Activated T-cell treated with anti-CD3 and anti-CD28 coated beads, Interleukin-2, amount 50 U/mL, for 24 hours (primary cell): ENCODE measurements around the gene SLC30A5.
"Not testable (repeated sequence)": the region's sequence is repeated elsewhere in the genome, so short reads cannot be mapped to it uniquely, and the experiment has no call there.

Experiments used
- DNase-seq: peaks from one replicate; pipeline ENCODE4 v3.0.0-alpha.2; 2020
- H3K27ac Mint-ChIP-seq: 2 replicates; pipeline ENCODE4 v1.8.0; 2020; ENCODE audit warnings: mild to moderate bottlenecking, mixed read lengths
- H3K27me3 Mint-ChIP-seq: 2 replicates; pipeline ENCODE4 v1.8.0; 2020; ENCODE audit warnings: mixed read lengths
- H3K36me3 Mint-ChIP-seq: 2 replicates; pipeline ENCODE4 v1.8.0; 2020; ENCODE audit warnings: low read depth, mixed read lengths
- H3K4me1 Mint-ChIP-seq: 2 replicates; pipeline ENCODE4 v1.8.0; 2020; ENCODE audit warnings: low read depth, mixed read lengths
- H3K4me3 Mint-ChIP-seq: 2 replicates; pipeline ENCODE4 v1.8.0; 2020; ENCODE audit warnings: mild to moderate bottlenecking, moderate library complexity, mixed read lengths
- H3K9me3 Mint-ChIP-seq: 2 replicates; pipeline ENCODE4 v1.8.0; 2020; ENCODE audit warnings: mixed read lengths

Gene SLC30A5

DNA sequence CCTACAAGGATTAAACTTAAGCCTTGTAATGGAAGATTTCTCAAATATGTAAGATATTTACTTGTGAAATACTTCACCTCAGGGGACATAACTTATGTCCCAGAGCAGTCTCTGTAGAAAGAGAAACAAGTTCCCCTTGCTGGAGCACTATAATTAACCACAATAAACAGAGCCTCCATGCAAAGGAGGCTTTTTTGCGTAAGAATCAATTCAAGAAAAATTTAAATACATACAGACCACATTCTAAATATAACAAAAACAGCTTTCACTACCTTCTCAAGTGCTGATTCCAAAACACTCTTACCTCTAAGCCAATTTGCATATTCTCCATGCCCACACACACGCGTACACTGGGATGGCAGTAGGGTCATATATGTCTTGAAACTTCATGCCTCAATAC, 42.5 kb downstream of the SLC30A5 start:
- Mint-ChIP-seq H3K27ac (no peak overlapping the region), H3K36me3 (peaks cover 15% of the 10 kb centered on the region), H3K4me3 (no peak overlapping the region), H3K9me3 (peaks cover 6% of the 10 kb centered on the region), H3K27me3 (no peaks in the 10 kb centered on the region), H3K4me1 (no peaks in the 10 kb centered on the region)
- no peak for DNase-seq

DNA sequence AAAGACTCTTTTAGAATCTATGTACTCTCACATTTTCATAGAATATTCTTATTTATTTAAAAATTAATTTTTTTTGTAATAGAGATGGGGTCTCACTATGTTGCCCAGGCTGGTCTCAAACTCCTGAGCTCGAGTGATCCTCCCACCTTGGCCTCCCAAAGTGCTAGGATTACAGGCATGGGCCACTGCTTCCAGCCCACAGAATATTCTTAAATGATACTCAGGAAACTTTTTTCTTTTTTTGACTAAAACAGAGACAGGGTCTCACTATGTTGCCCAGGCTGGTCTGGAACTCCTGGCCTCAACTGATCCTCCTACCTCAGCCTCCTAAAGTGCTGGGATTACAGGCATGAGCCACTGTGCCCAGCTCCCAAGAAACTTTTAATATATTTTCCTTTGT, 43.4 kb downstream of the SLC30A5 start:
- H3K4me3 Mint-ChIP-seq, H3K4me1 Mint-ChIP-seq, H3K27me3 Mint-ChIP-seq, H3K9me3 Mint-ChIP-seq, H3K27ac Mint-ChIP-seq, DNase-seq: not testable (repeated sequence)
- peaks cover 11% of the 10 kb centered on the region for H3K36me3 Mint-ChIP-seq

DNA sequence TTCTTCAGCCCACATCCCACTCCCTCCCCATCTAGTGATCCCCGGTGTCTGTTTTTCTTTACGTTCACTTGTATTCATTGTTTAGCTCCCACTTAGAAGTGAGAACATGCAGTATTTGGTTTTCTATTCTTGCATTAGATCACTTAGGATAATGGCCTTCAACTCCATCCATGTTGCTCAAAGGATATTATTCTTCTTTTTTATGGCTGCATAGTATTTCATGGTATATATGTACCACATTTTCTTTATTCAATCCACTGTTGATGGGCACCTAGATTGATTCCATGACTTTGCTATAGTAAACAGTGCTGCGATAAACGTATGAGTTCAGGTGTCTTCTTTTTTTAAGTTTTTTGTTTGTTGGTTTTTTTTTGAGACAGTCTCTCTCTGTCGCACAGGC, 44.0 kb downstream of the SLC30A5 start:
- no peaks in the 10 kb centered on the region for H3K4me1 Mint-ChIP-seq
- peaks cover 6% of the 10 kb centered on the region for H3K9me3 Mint-ChIP-seq
- peaks cover 11% of the 10 kb centered on the region for H3K36me3 Mint-ChIP-seq
- no peak for DNase-seq
- no peaks in the 10 kb centered on the region for H3K27me3 Mint-ChIP-seq
- no peak overlapping the region for H3K4me3 Mint-ChIP-seq
- H3K27ac Mint-ChIP-seq, result no peak overlapping the region

DNA sequence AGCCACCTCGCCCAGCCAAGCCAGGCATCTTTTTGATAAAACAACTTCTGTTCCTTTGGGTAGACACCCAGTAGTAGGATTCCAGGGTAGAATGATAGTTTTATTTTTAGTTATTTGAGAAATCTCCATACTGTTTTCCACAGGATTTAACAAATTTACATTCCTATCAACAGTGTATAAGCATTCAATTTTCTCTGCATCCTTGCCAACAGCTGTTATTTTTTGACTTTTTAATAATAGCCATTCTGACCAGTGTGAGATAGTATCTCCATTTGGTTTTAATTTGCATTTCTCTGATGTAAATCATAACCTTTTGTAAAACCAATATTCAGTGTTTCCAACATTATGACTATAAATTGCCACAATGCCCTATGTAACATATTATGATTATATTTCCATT, 45.0 kb downstream of the SLC30A5 start:
- Mint-ChIP-seq H3K36me3 (peaks cover 5% of the 10 kb centered on the region), H3K27me3 (no peaks in the 10 kb centered on the region), H3K27ac (no peak overlapping the region), H3K4me3 (no peak overlapping the region), H3K9me3 (peaks cover 6% of the 10 kb centered on the region), H3K4me1 (no peaks in the 10 kb centered on the region)
- no peak for DNase-seq

GRCh38 chr5:69140239-69140638, 46.4 kb downstream of the SLC30A5 start:
- H3K36me3 Mint-ChIP-seq, H3K4me1 Mint-ChIP-seq, H3K27ac Mint-ChIP-seq, H3K4me3 Mint-ChIP-seq, H3K9me3 Mint-ChIP-seq, DNase-seq, H3K27me3 Mint-ChIP-seq: not testable (repeated sequence)

GRCh38 chr5:69140827-69141226, 47.0 kb downstream of the SLC30A5 start:
- no peaks in the 10 kb centered on the region for H3K4me1 Mint-ChIP-seq
- H3K9me3 Mint-ChIP-seq, result peaks cover 6% of the 10 kb centered on the region
- H3K27ac Mint-ChIP-seq, result no peak overlapping the region
- no peaks in the 10 kb centered on the region for H3K27me3 Mint-ChIP-seq
- DNase-seq, result no peak
- no peak overlapping the region for H3K4me3 Mint-ChIP-seq
- no peaks in the 10 kb centered on the region for H3K36me3 Mint-ChIP-seq

GRCh38 chr5:69148576-69148975, 54.8 kb downstream of the SLC30A5 start:
- H3K9me3 Mint-ChIP-seq, H3K27me3 Mint-ChIP-seq, H3K4me3 Mint-ChIP-seq, H3K27ac Mint-ChIP-seq, H3K4me1 Mint-ChIP-seq, H3K36me3 Mint-ChIP-seq, DNase-seq: not testable (repeated sequence)

GRCh38 chr5:69148981-69149675, 55.3 kb downstream of the SLC30A5 start:
- H3K36me3 Mint-ChIP-seq, result no peaks in the 10 kb centered on the region
- H3K9me3 Mint-ChIP-seq, result no peaks in the 10 kb centered on the region
- H3K4me3 Mint-ChIP-seq, result no peak overlapping the region
- DNase-seq, result no peak
- H3K27me3 Mint-ChIP-seq, result no peaks in the 10 kb centered on the region
- H3K27ac Mint-ChIP-seq, result no peak overlapping the region
- H3K4me1 Mint-ChIP-seq, result no peaks in the 10 kb centered on the region

DNA sequence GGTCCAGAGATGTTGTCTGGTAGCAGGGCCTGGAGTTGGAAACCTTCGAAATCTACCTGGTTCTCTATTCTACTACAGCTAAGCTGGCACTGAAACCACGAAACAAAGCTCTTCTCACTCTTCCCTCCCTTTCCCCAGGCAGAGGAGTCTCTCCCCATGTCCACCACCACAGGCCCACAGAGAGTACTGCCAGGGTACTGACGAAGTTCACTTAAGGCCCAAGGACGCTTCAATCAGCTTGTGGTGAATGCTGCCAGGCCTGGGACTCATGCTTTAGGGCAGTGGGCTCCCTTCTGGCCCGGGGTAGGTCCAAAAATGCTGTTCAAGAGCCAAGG, 55.8 kb downstream of the SLC30A5 start:
- H3K27ac Mint-ChIP-seq, result no peak overlapping the region

GRCh38 chr5:69152731-69153130, 58.9 kb downstream of the SLC30A5 start:
- no peak for DNase-seq
- no peaks in the 10 kb centered on the region for H3K4me1 Mint-ChIP-seq
- no peaks in the 10 kb centered on the region for H3K9me3 Mint-ChIP-seq
- H3K4me3 Mint-ChIP-seq, result no peak overlapping the region
- no peaks in the 10 kb centered on the region for H3K27me3 Mint-ChIP-seq
- no peaks in the 10 kb centered on the region for H3K36me3 Mint-ChIP-seq
- no peak overlapping the region for H3K27ac Mint-ChIP-seq

More for the DNA sequence above, 55.8 kb downstream of the SLC30A5 start:
- no peaks in the 10 kb centered on the region for H3K4me1 Mint-ChIP-seq
- H3K4me3 Mint-ChIP-seq, result no peak overlapping the region
- no peak for DNase-seq
- H3K27me3 Mint-ChIP-seq, result no peaks in the 10 kb centered on the region
- no peaks in the 10 kb centered on the region for H3K36me3 Mint-ChIP-seq
- H3K9me3 Mint-ChIP-seq, result no peaks in the 10 kb centered on the region

GRCh38 chr5:69156456-69156855, 62.6 kb downstream of the SLC30A5 start:
- DNase-seq, result no peak
- no peak overlapping the region for H3K4me3 Mint-ChIP-seq
- no peaks in the 10 kb centered on the region for H3K36me3 Mint-ChIP-seq
- no peaks in the 10 kb centered on the region for H3K4me1 Mint-ChIP-seq
- H3K27me3 Mint-ChIP-seq, result no peaks in the 10 kb centered on the region
- H3K9me3 Mint-ChIP-seq, result no peaks in the 10 kb centered on the region
- H3K27ac Mint-ChIP-seq, result no peak overlapping the region

DNA sequence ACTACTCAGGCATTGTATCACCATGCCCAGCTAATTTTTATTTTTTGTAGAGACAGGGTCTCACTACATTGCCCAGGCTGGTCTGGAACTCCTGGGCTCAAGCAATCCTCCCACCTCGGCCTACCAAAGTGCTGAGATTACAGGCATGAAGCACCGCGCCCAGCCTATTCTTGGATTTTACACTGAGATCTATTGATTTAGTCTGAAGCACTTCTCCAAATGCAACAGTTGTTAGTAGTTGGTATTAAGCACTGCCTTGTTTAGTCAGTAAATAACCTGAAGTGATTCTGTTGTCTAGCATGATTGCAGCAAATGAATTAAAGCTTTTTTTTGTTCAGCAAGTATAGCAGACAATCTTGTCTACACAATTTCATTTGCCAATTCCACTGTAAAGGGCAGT, 64.2 kb downstream of the SLC30A5 start:
- Mint-ChIP-seq H3K4me1 (no peaks in the 10 kb centered on the region), H3K36me3 (no peaks in the 10 kb centered on the region)

DNA sequence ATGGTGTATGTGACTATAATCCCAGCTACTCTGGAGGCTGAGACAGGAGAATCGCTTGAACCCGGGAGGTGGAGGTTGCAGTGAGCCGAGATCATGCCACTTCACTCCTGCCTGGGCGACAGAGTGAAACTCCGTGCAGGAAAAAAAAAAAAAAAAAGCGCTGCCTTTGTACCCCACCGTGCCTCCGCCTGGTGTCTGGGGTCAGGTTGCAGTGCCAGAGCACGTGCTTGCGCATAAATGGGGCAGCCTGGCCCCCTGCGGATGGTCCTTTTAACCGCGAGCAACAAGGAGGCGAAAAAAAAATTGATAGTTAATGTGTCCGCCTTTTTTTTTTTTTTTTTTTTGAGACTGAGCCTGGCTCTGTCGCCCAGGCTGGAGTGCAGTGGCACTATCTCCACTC, 66.8 kb downstream of the SLC30A5 start:
- Mint-ChIP-seq H3K27me3 (no peaks in the 10 kb centered on the region), H3K36me3 (no peaks in the 10 kb centered on the region), H3K27ac (no peak overlapping the region), H3K9me3 (no peaks in the 10 kb centered on the region), H3K4me1 (peaks cover under 1% of the 10 kb centered on the region), H3K4me3 (no peak overlapping the region)
- no peak for DNase-seq

More for the DNA sequence above, 64.2 kb downstream of the SLC30A5 start:
- DNase-seq, result no peak
- Mint-ChIP-seq H3K4me3 (no peak overlapping the region), H3K9me3 (no peaks in the 10 kb centered on the region), H3K27me3 (no peaks in the 10 kb centered on the region), H3K27ac (no peak overlapping the region)

DNA sequence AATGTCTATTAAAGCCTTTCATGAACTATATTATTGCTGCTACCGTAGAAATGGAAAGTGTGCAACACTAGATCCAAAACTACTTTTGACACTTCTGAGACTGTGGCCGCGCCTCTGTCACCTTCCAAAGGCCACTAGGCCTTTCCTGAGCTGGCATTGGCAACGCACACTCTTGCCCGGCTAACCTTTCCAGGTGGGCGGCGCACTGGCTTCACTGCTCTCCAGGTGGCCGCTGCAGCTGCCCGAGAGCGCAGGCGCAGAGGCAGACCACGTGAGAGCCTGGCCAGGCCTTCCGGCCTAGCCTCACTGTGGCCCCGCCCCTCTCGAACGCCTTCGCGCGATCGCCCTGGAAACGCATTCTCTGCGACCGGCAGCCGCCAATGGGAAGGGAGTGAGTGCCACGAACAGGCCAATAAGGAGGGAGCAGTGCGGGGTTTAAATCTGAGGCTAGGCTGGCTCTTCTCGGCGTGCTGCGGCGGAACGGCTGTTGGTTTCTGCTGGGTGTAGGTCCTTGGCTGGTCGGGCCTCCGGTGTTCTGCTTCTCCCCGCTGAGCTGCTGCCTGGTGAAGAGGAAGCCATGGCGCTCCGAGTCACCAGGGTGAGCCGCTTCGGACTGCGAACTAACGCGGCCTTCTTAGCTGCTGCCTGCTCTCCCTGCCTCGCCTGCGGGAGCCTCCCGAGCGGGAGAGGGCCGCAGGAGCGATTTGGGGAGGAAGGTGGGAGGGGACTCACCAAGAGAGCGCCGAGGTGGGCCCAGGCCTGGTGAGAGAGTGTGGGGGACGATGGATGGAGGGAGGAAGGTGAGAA, 73.1 kb downstream of the SLC30A5 start, which contains the start of gene CCNB1:
Gene CCNB1, plus strand, starts transcription at position 465 of the 807 bp plus-strand sequence. Its CDS starts 113 bp downstream, at position 578.
- H3K27me3 Mint-ChIP-seq, result no peaks in the 10 kb centered on the region
- H3K4me3 Mint-ChIP-seq, result peak within 1 kb of the TSS; percentile 96
- peak within 1 kb of the TSS; percentile 95 for H3K27ac Mint-ChIP-seq
- H3K36me3 Mint-ChIP-seq, result peaks cover 47% of the 10 kb centered on the region
- H3K4me1 Mint-ChIP-seq, result peaks cover 29% of the 10 kb centered on the region
- peaks cover 2% of the 10 kb centered on the region for H3K9me3 Mint-ChIP-seq
- DNase-seq, result peak; percentile 98

DNA sequence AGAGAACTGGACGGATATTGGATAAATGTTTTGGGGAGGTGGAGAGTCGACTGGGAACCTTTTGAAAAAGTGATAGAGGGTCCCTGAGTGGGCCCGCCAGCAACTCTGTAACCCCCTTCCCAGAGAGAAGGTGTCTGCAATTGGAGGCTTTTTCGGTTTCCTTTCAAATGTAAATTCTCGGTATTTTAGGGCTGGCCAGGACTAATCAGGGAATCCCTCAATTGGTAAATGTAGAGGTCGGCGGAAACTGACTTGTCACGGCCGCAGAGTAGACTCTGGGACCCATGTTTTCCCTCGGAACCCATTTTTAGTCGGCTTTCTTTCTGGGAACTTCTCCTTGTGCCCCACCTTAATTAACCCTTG, 73.7 kb downstream of the SLC30A5 start:
- H3K27ac Mint-ChIP-seq, result peak overlapping the region; percentile 95
- peaks cover 53% of the 10 kb centered on the region for H3K36me3 Mint-ChIP-seq
- peaks cover 2% of the 10 kb centered on the region for H3K9me3 Mint-ChIP-seq
- H3K4me1 Mint-ChIP-seq, result peaks cover 29% of the 10 kb centered on the region
- H3K27me3 Mint-ChIP-seq, result no peaks in the 10 kb centered on the region
- DNase-seq, result no peak
- H3K4me3 Mint-ChIP-seq, result peak overlapping the region; percentile 96
